ENCODE measurements around the gene ITGA2B. TPM values are rescaled to one million over a fixed set of nuclear protein-coding genes. Genes with fewer than 3 reads are reported as not detected.

The ITGA2B gene
- total and polyA plus RNA-seq, 2 of the 13 experiments (the other 11 are each of a cell fraction or from before 2014, with no cell fraction given): 0.38 to 1.1 TPM

DNA sequence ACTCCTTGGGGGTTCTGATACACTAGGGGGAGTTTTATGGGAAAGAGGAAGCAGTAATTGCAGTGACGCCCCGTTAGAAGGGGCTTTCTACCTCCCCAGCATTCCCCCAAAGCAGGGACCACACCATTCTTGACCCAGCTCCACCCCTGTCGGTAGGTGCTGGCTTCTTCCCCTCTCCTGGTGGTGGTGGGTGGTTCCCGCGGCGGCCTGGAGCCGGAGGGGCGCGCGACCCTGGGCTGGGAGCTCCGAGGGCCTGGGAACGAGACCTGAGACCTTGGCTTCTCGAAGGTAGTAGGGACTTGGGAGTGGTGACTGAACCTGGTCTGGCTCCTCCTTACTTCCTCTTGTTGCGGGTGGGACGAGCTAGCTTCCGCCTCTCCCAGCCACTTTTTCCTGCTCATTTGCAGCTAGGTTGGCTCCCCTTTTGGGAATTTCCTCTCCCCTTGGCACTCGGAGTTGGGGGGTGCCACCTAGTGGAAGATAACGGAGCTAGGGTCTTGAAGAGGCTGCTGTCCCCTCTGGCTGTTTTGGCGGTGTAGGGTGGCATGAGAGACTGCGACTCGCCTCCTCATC lies 43.9 kb downstream of the ITGA2B start (continued):
- TF ChIP-seq, protein P1, sequence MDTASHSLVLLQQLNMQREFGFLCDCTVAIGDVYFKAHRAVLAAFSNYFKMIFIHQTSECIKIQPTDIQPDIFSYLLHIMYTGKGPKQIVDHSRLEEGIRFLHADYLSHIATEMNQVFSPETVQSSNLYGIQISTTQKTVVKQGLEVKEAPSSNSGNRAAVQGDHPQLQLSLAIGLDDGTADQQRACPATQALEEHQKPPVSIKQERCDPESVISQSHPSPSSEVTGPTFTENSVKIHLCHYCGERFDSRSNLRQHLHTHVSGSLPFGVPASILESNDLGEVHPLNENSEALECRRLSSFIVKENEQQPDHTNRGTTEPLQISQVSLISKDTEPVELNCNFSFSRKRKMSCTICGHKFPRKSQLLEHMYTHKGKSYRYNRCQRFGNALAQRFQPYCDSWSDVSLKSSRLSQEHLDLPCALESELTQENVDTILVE (CRISPR knock-in tag; IDR thresholded peaks at IDR 0.05): no peak
- TF ChIP-seq KDM1A (CRISPR knock-in tag; IDR thresholded peaks at IDR 0.05) (no peak), MEIS2 (CRISPR knock-in tag; IDR thresholded peaks at IDR 0.05) (no peak), SMAD3 (CRISPR knock-in tag; IDR thresholded peaks at IDR 0.05) (no peak), ZNF598 (CRISPR knock-in tag; IDR thresholded peaks at IDR 0.05; ENCODE audit: borderline replicate concordance) (peak; percentile 20; the same call in 1 of the 2 replicates), MXI1 (IDR thresholded peaks at IDR 0.05; ENCODE audit: borderline replicate concordance, low read depth, low read length) (peak; percentile 37; the same call in 1 of the 3 replicates), RAD51 (IDR thresholded peaks at IDR 0.05; ENCODE audit: borderline replicate concordance) (no peak), GFI1 (CRISPR knock-in tag; IDR thresholded peaks at IDR 0.05; ENCODE audit: borderline replicate concordance) (no peak), TSC22D2 (CRISPR knock-in tag; IDR thresholded peaks at IDR 0.05; ENCODE audit: borderline replicate concordance) (no peak), PBX2 (CRISPR knock-in tag; IDR thresholded peaks at IDR 0.05) (no peak), ZBTB39 (CRISPR knock-in tag; IDR thresholded peaks at IDR 0.05) (no peak), ZNF564 (CRISPR knock-in tag; IDR thresholded peaks at IDR 0.05) (0 out of 2 replicates have a peak, but pooled peaks have one; percentile 31), AGO2 (optimal IDR thresholded peaks at IDR 0.05; ENCODE audit: low read depth, low read length) (peak; percentile 52), PHB2 (IDR thresholded peaks at IDR 0.05; ENCODE audit: partially characterized antibody) (no peak), ZBTB7A (CRISPR knock-in tag; IDR thresholded peaks at IDR 0.05) (no peak; the same call in 1 of the 2 replicates)
- TF ChIP-seq, protein P2, sequence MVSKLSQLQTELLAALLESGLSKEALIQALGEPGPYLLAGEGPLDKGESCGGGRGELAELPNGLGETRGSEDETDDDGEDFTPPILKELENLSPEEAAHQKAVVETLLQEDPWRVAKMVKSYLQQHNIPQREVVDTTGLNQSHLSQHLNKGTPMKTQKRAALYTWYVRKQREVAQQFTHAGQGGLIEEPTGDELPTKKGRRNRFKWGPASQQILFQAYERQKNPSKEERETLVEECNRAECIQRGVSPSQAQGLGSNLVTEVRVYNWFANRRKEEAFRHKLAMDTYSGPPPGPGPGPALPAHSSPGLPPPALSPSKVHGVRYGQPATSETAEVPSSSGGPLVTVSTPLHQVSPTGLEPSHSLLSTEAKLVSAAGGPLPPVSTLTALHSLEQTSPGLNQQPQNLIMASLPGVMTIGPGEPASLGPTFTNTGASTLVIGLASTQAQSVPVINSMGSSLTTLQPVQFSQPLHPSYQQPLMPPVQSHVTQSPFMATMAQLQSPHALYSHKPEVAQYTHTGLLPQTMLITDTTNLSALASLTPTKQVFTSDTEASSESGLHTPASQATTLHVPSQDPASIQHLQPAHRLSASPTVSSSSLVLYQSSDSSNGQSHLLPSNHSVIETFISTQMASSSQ (IDR thresholded peaks at IDR 0.05; ENCODE audit: low read depth): no peak
- TF ChIP-seq, protein P2 (CRISPR knock-in tag; IDR thresholded peaks at IDR 0.05; ENCODE audit: borderline replicate concordance): no peak
